HUES6 (cell line): Measurements from ENCODE around the gene ARSI.

Source experiments
- H3K27ac ChIP-seq: 2 replicates; pipeline ENCODE4 v1.7.0; 2013; ENCODE audit warnings: low read depth, mild to moderate bottlenecking, low read length, inconsistent platforms
- H3K27me3 ChIP-seq: 2 replicates; pipeline ENCODE4 v1.6.1; 2013; ENCODE audit warnings: low read length; ENCODE audit not compliant: control insufficient read depth, insufficient read depth
- H3K36me3 ChIP-seq: 2 replicates; pipeline ENCODE4 v1.6.1; 2013; ENCODE audit warnings: low read length; ENCODE audit not compliant: control insufficient read depth, insufficient read depth
- H3K4me1 ChIP-seq: 2 replicates; pipeline ENCODE4 v1.6.1; 2013; ENCODE audit warnings: low read length; ENCODE audit not compliant: control insufficient read depth, insufficient read depth
- H3K4me3 ChIP-seq: 2 replicates; pipeline ENCODE4 v1.5.1; 2013; ENCODE audit warnings: low read depth, low read length
- H3K9ac ChIP-seq: one replicate; pipeline ENCODE4 v1.6.1; 2013; ENCODE audit warnings: mild to moderate bottlenecking, low read length
- H3K9me3 ChIP-seq: 2 replicates; pipeline ENCODE4 v1.6.1; 2013; ENCODE audit warnings: low read depth, low read length; ENCODE audit not compliant: control insufficient read depth, insufficient read depth

ARSI gene

DNA sequence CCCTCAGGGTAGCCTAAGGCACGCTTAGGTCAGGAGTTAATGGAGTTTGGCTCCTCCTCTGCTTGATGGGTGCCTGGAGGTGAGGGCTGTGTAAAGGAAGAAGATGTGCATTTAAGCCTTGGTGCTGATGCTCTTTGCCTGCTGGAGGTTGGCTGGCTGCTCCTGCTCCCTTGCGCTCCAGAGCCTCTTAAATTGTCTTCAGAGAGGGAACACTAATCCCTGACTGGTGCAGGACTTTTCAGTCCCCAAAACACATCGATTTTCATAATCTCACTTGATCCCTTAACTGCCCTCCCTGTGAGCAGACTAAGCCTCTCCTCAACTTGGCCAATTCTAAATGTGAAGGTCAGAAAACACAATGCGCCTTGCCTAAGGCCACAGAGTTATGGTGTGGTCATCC, 38.6 kb upstream of the ARSI start:
- H3K4me1 ChIP-seq: no peaks in the 10 kb centered on the region
- no peaks in the 10 kb centered on the region for H3K27me3 ChIP-seq
- no peak overlapping the region for H3K4me3 ChIP-seq
- H3K9me3 ChIP-seq: no peaks in the 10 kb centered on the region
- H3K36me3 ChIP-seq: no peaks in the 10 kb centered on the region
- no peak overlapping the region for H3K27ac ChIP-seq
- H3K9ac ChIP-seq: no peak overlapping the region

- Histone ChIP-seq H3K4me3 (no peak overlapping the region), H3K27ac (no peak overlapping the region), H3K36me3 (no peaks in the 10 kb centered on the region), H3K4me1 (no peaks in the 10 kb centered on the region), H3K27me3 (no peaks in the 10 kb centered on the region), H3K9ac (no peak overlapping the region), H3K9me3 (no peaks in the 10 kb centered on the region)
Measured at GRCh38 chr5:150340614-150341255, 38.0 kb upstream of the ARSI start.

DNA sequence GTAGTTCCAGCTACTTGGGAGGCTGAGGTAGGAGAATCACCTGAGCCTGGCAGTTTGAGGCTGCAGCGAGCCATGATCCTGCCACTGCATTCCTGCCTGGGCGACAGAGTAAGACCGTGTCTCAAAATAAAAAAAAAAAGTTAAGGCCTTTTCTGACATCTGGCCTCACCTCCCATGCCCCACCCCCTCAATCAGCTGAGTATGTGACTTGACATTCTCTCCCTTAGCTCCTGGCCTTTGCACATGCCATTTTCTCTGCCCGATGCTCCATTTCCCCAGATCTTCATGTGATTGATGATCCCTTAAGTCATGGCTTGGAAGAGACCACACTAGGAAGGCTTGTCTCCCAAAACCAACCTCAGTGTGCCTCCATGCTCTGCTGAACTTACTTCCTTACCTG, 37.1 kb upstream of the ARSI start:
- H3K27me3 ChIP-seq: no peaks in the 10 kb centered on the region
- no peak overlapping the region for H3K27ac ChIP-seq
- H3K36me3 ChIP-seq: no peaks in the 10 kb centered on the region
- no peaks in the 10 kb centered on the region for H3K4me1 ChIP-seq
- no peaks in the 10 kb centered on the region for H3K9me3 ChIP-seq
- no peak overlapping the region for H3K4me3 ChIP-seq
- no peak overlapping the region for H3K9ac ChIP-seq

GRCh38 chr5:150339165-150339564, 36.5 kb upstream of the ARSI start:
- H3K4me1 ChIP-seq: no peaks in the 10 kb centered on the region

GRCh38 chr5:150338546-150338945, 35.8 kb upstream of the ARSI start:
- H3K9me3 ChIP-seq: no peaks in the 10 kb centered on the region
- H3K4me3 ChIP-seq: no peak overlapping the region
- no peak overlapping the region for H3K27ac ChIP-seq
- H3K27me3 ChIP-seq: no peaks in the 10 kb centered on the region
- H3K9ac ChIP-seq: no peak overlapping the region
- H3K4me1 ChIP-seq: no peaks in the 10 kb centered on the region
- H3K36me3 ChIP-seq: no peaks in the 10 kb centered on the region

More at GRCh38 chr5:150339165-150339564, 36.5 kb upstream of the ARSI start:
- no peaks in the 10 kb centered on the region for H3K36me3 ChIP-seq
- H3K27me3 ChIP-seq: no peaks in the 10 kb centered on the region
- H3K9me3 ChIP-seq: no peaks in the 10 kb centered on the region
- H3K27ac ChIP-seq: no peak overlapping the region
- H3K4me3 ChIP-seq: no peak overlapping the region
- no peak overlapping the region for H3K9ac ChIP-seq

- Histone ChIP-seq H3K27me3 (no peaks in the 10 kb centered on the region), H3K27ac (no peak overlapping the region), H3K4me1 (no peaks in the 10 kb centered on the region), H3K9ac (no peak overlapping the region), H3K36me3 (no peaks in the 10 kb centered on the region), H3K4me3 (no peak overlapping the region), H3K9me3 (no peaks in the 10 kb centered on the region)
Measured at GRCh38 chr5:150335778-150336177, 33.1 kb upstream of the ARSI start.

DNA sequence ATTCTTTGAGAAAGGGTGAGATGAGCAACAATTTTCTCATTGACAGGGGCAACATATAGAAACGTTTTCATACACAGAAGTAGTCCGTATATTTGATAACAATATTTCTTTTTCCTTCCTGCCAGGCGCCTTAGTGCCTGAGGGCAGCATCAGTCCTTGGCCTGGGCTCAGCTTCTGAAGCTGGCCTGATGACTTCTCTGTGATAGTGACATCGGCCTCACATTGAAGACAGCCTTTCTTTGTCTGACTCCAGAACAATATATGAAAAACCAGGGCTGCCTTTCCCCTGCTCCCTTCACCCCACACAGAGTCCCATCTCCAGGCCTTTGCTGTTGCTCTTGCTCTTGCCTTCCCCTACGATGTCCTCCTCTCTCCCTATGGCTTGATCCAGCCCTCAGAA, 30.7 kb upstream of the ARSI start:
- no peaks in the 10 kb centered on the region for H3K4me1 ChIP-seq
- no peak overlapping the region for H3K27ac ChIP-seq
- H3K9me3 ChIP-seq: no peaks in the 10 kb centered on the region
- no peaks in the 10 kb centered on the region for H3K27me3 ChIP-seq
- no peaks in the 10 kb centered on the region for H3K36me3 ChIP-seq
- no peak overlapping the region for H3K4me3 ChIP-seq
- no peak overlapping the region for H3K9ac ChIP-seq

- H3K27me3 ChIP-seq: no peaks in the 10 kb centered on the region
- H3K27ac ChIP-seq: no peak overlapping the region
- H3K9ac ChIP-seq: no peak overlapping the region
- H3K36me3 ChIP-seq: no peaks in the 10 kb centered on the region
- H3K4me3 ChIP-seq: no peak overlapping the region
- no peaks in the 10 kb centered on the region for H3K9me3 ChIP-seq
- peaks cover 6% of the 10 kb centered on the region; the same call in 1 of the 2 replicates for H3K4me1 ChIP-seq
Measured at GRCh38 chr5:150329881-150330876, 27.5 kb upstream of the ARSI start.

DNA sequence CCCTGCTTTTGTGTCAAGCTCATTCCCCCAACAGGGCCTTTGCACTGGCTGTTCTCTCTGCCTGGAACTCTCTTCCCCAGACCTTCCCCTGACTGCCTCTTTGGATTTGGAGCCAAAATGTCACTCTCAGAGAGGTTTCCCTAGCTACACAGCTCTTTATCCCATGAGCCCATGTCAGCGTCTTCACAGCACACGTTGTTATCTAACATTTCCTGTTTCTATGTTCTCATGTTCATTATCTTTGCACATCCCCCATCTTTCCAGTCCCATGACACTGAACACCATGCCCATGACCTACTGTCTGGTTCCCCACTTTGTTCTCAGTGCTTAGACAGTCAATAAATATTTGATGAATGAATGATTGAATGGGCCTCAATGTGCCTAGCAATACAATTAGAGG, 26.3 kb upstream of the ARSI start:
- H3K36me3 ChIP-seq: no peaks in the 10 kb centered on the region
- H3K4me3 ChIP-seq: no peak overlapping the region
- H3K9me3 ChIP-seq: no peaks in the 10 kb centered on the region
- no peak overlapping the region for H3K9ac ChIP-seq
- no peak overlapping the region for H3K27ac ChIP-seq
- H3K27me3 ChIP-seq: no peaks in the 10 kb centered on the region
- peaks cover 6% of the 10 kb centered on the region; the same call in 1 of the 2 replicates for H3K4me1 ChIP-seq

DNA sequence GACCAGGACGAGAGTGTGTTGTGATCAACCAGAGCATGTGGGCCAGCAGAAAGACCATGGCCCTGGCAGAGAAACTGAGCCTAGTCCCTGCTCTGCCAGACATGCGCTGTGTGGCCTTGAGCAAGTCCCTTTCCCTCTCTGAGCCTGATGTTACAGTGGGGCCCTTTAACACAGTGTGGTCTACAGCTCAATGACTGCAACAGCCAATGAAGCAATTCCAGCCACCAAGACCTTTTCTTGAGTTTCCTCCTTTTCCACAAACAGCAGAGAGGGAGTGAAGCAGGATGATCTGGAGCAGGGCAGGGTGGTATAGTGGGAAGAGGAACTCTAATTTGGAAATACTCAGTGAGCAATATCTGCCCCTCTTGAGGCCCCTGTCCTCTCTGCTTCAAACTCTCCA, 25.8 kb upstream of the ARSI start:
- no peaks in the 10 kb centered on the region for H3K9me3 ChIP-seq
- H3K9ac ChIP-seq: no peak overlapping the region
- peaks cover 6% of the 10 kb centered on the region; the same call in 1 of the 2 replicates for H3K4me1 ChIP-seq
- no peak overlapping the region for H3K4me3 ChIP-seq
- no peaks in the 10 kb centered on the region for H3K36me3 ChIP-seq
- H3K27me3 ChIP-seq: no peaks in the 10 kb centered on the region
- no peak overlapping the region for H3K27ac ChIP-seq

DNA sequence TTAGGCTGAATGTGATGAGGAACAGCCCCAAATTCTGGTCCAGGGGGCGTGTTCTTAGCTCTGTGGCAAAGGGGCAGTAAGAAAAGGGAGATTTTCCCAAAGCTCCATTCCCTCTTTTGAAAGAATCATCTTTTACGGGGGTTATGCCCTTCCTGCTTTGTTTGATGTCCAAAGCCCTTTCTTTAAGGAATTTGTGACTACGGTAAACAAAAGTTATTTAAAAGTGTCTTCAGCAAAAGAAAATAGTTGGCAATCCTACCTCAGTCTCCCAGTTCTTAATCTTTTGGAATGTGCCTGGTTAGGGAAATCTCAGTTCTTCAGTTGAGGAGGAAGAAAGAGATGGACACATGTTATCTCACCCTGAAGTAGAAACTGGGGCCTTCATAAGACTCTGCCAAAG, 24.4 kb upstream of the ARSI start:
- Histone ChIP-seq H3K36me3 (no peaks in the 10 kb centered on the region), H3K9ac (no peak overlapping the region), H3K27me3 (no peaks in the 10 kb centered on the region), H3K4me1 (peaks cover 6% of the 10 kb centered on the region; the same call in 1 of the 2 replicates), H3K27ac (no peak overlapping the region), H3K9me3 (no peaks in the 10 kb centered on the region), H3K4me3 (no peak overlapping the region)
